Testis (tissue), 2 donors: ENCODE measurements around the gene FER1L5.

Source experiments
- CTCF ChIP-seq, 3 experiments: fragments of 450-650 bp in 2 of 3; fragments of 200-600 bp in 1 of 3; sonication (generic) in 1 of 3; IDR thresholded peaks; one replicate each; pipeline ENCODE4 v1.5.1; 2016 to 2019; ENCODE audit warnings: antibody characterized with exemption in 3 of 3, mild to moderate bottlenecking in 2 of 3, moderate library complexity in 1 of 3
- POLR2A ChIP-seq: fragments of 450-650 bp; IDR thresholded peaks from one replicate; pipeline ENCODE4 v1.6.1; 2017; ENCODE audit warnings: antibody characterized with exemption, mild to moderate bottlenecking, moderate library complexity

- no peak for TF ChIP-seq POLR2A
- TF ChIP-seq CTCF (IDR thresholded peaks at IDR 0.05): no peak
These were observed 37.3 kb downstream of the FER1L5 start for GRCh38 chr2:96679848-96680247.
